HG03175 (cell line): ENCODE measurements around the gene FGGY.
A peak's percentile ranks its signal among the peaks of the same experiment; 100 is the strongest.

Experiments used
- ATAC-seq: cut with Tn5 transposase; IDR thresholded peaks from one replicate; pipeline ENCODE4 v1.9.1; 2021; ENCODE audit warnings: mild to moderate bottlenecking, moderate library complexity; ENCODE audit not compliant: unreplicated experiment

Gene FGGY

DNA sequence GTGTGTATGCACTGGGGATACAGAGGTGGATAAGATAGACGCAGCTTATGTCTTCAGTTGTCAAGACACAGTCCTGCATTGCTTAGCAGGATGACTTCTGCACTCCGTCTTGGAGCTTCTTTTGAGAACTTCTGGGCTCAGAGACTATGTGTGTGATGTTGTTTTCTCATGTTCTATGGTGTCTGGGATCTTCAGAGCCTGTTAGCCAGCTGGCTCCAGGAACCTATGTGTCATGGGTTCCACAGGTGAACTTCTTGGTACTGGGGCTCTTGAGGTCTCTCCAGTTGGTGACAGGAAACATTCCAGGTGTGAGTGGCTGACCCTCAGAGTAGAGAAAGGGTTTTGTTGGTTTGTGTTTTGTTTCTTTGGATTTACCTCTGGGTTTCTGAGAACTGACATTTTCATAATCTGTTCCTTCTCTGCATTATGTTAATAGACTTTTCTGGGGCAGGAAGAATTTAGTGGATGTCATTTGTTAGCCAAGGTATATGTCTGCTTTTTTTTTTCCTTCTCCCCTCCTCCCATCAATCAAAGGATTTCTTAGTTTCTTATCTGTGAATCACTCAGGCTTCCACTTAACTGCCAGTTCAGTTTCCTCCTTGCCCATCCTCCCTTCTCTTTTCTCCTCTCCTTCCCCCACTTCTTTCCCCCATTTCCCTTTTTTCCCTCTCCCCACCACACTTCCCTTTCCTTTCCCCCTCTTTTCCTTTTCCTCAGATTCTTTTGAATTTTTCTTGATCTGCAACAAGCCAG lies 18.1 kb downstream of the FGGY start:
- no peak for ATAC-seq

DNA sequence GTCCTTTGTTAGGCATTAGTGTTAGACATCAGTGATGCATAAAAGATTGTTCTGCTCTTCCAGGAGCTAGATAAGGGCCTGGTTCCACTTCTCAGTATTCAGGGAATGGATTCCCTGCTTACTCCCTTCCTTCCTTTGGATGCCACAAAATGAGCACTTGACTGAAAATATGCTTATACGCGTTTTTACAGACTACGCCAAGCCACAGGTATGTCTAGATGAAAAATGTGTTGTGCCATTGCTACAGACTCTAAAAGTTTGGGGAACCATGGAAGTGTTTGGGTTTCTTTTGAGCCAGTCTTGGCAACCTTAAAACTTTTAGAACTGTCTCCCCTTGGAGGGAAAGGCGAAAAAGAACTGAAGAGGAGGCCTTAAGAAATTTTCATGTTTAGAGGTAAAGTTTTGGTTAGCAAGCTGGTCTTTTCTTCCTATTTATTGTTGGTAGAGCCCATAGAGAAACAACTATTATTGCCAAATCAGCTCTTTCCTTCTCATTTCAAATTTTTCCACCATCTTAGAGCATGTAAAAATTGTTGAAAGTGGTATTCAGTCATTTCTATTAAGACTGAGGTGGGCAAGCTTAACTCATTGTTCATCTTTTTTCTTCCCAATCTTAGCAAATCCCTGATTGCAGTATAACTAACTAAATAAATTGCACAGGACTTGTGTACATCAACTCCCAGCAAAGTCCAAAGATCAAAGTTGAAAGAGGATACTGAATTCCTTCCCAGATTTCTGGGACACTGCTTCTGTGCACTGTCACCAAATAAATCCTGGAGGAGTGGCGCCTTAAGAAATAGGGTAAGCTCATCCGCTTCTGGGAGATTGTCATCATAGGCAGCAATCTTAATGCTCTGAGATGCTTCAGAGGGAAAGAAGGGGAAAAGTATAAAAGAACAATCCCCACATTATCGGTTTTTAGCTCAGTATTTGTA lies 18.9 kb downstream of the FGGY start:
- no peak for ATAC-seq

GRCh38 chr1:59316497-59317128 lies 19.7 kb downstream of the FGGY start:
- ATAC-seq: peak; percentile 77

GRCh38 chr1:59317343-59317742 lies 20.4 kb downstream of the FGGY start:
- ATAC-seq: no peak

DNA sequence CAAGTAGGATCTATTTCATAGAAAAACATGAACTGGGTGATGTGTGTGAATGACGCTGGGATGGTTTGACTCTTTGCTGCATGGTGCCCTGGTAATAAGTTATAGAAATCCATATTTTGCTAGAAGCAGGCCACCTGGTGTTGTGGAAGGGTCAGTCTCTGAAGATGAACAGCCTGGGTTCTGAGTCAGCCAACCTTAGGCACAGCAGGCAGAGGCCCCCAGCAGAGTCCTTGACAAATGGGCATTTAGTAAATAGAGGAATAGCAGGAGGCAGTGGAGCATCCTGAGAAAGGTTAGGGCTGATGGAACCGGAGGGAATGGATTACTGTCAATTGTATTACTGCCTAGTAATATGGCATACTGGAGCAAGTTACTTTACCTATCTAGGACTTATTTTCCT lies 20.9 kb downstream of the FGGY start:
- ATAC-seq: no peak

- ATAC-seq: no peak
These were observed 21.5 kb downstream of the FGGY start for GRCh38 chr1:59318271-59318860.

GRCh38 chr1:59322394-59322793 lies 25.5 kb downstream of the FGGY start:
- ATAC-seq: no peak

- ATAC-seq: no peak
These were observed 25.9 kb downstream of the FGGY start for GRCh38 chr1:59322814-59323213.

DNA sequence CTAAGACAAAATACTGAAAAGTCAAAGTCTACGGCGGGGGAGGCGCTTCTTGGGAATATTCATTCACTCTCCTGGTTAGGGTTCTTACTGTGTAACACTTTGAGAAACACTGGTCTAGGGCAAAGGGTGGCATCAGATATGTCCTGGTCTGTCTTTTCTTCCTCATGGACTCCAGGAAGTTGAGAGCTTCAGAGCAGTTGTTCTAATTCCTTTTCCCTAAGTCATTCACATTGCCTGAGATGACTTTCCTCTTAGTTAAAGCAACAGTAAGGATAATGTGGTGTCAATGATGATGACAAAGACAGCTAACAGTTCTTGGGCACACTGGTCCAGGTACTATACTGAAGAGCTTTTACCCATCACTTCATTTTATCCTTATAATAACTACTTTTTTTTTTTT lies 27.0 kb downstream of the FGGY start:
- no peak for ATAC-seq

GRCh38 chr1:59328353-59328752 lies 31.5 kb downstream of the FGGY start:
- ATAC-seq: no peak

DNA sequence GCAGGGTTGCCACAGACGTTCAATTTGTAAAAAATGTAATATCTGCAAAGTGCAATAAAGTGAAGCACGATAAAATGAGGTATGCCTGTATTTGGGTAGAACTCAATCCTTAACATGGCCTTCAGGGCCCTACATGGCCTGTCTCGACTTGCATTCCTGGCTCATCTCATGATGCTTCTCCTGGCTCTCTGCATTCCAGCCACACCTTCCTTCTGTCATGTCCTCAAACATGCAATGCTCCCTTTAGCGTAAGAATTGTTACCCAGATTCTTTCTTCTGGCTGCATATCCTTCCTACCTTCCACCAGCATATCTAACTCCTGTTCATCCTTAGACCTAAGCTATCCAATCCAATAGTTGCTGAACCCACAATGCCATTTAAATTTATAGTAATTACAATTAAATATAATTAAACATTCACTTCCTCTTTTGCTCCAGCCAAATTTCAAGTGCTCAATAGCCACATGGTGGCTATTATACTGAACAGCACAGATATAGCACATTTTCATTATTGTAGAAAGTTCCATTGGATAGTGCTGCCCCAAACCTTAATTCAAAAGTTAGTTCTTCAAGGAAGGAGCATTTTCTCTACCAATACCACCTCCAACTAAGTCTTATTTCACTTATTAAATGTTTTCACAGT lies 32.6 kb downstream of the FGGY start:
- ATAC-seq: no peak

GRCh38 chr1:59331686-59332620 lies 35.1 kb downstream of the FGGY start:
- no peak for ATAC-seq

DNA sequence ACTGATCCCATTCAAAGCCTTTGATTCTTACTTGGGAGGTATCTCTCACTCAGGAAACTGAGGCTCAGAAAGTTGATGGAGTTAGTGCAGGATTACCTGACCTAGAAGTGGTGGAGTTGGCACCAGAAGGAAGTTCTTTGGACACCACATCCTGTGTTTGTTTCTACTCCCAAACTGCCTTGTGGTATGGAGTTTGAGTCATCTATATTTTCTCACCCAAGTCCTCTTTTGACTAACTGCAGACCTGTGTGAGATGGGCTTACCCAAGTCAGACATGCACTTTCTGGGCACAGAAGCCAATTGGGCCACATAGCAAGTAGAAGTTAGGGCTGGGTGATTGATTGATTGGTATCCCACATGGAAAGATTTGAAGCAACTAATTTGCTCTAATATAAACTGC lies 36.1 kb downstream of the FGGY start:
- peak; percentile 76 for ATAC-seq

- no peak for ATAC-seq
These were observed 36.9 kb downstream of the FGGY start for GRCh38 chr1:59333626-59334277.

DNA sequence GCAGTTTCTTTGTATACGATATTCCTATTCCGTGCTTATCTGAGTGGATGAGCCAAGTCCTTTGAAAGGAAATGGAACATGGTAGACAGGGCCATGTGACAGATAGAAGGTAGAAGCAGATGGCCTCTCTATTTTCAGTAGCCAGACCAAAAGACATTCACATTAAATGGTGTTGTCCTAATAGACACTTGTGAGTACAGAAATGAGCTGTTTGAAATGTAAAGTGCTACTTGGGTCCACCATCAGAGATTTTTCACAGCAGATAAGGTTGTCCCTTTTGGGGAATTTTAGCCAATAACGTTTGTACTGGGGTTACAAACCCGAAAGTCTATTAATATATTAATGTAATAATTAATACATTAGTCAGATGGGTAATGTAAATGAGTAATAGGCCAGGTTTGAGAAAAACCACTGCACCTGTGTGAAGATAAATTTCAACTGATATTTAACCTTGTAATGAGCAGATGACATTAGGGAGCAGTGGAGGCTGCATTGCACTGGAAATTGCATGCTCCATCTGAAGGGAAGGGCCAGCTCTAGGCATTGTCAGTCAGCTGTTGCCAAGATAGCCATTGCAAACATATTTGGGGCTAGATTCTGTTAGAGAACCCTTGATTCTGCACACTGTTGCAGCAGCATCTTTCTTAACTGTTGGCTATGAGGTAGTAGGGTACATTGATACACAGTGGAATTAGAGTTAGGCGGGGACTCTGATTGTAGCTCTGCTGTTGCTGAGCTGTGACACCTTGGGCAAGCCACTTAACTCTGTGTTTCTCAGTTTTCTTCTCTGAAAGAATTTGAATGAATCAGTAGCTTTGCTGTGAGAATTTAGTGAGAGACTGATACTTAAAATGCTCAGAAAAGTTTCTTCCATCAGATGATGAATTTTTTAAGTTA lies 43.8 kb downstream of the FGGY start:
- peak; percentile 80 for ATAC-seq

DNA sequence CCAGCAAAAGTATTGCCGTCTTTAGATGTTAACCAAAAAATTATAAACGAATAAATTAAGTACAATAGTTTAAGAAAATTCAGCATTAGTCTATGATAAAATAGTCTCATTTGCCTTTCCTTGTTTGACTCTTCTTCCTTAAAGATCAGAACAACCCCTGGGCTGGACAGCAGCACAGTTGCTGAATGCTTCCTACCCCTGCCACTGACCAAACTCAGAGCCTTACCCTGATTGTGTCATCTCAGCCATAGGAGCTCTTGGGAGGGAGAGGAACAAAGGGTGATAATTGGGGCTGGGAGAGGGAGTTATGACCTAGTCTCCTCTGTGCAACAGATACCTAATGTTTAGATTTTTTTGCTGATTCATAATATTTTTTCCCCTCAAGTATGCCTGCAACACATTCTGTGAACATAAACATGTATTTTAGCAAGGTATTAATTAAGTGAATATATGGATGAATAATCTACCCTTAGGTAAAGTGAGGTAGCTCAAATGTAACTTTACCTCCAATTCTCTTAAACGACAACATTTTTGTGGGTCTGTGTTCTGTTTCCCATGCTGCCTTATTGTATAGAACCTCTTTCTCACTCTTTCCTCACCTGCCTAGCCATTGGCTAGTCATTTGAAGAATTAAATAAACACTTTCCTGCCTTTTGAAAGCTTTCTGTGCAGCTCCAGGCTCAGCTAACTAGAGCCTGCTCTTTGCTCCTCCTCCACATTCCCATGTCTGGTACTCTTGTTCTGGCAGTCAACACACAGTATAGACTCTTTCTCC lies 46.1 kb downstream of the FGGY start:
- ATAC-seq: no peak

- ATAC-seq: no peak
These were observed 46.6 kb downstream of the FGGY start for GRCh38 chr1:59343576-59343840.

GRCh38 chr1:59345221-59345620 lies 48.3 kb downstream of the FGGY start:
- ATAC-seq: no peak
